PC-3 (cell line): ENCODE results near the gene DGKB. TPM values are rescaled to one million over a fixed set of nuclear protein-coding genes. Genes with fewer than 3 reads are reported as not detected.

Experiments used
- ATAC-seq: fragments of 200-7000 bp; cut with Tn5 transposase; 2 replicates; pipeline ENCODE4 v1.9.1; 2020; ENCODE audit warnings: mild to moderate bottlenecking, moderate library complexity
- BruUV-seq: library from RNA; stranded (reverse); fragments of 400-500 nt; replicated peaks from 2 replicates; lab custom pipeline; 2021; lab: Mats Ljungman, UMichigan
- CTCF ChIA-PET: fragments of 300-600 bp; sonication (Branson Sonifier 250); formaldehyde crosslinking; loops from one replicate; lab custom pipeline; 2022; ENCODE audit warnings: antibody characterized with exemption; lab: Charles Lee
- POLR2A ChIA-PET: fragments of 300-600 bp; sonication (Branson Sonifier 250); formaldehyde crosslinking; loops from one replicate; lab custom pipeline; 2022; ENCODE audit warnings: antibody characterized with exemption; ENCODE audit not compliant: unreplicated experiment; lab: Charles Lee
- DNase-seq: peaks from one replicate; pipeline ENCODE4 v3.0.0-alpha.2; 2015
- H2AFZ ChIP-seq: fragments of 300-600 bp; sonication (generic); 2 replicates; pipeline ENCODE4 v1.6.0; 2016; ENCODE audit warnings: antibody characterized with exemption, low read length
- H3F3A ChIP-seq: fragments of 300-600 bp; sonication (generic); one replicate; pipeline ENCODE4 v1.6.0; 2017; ENCODE audit warnings: antibody characterized with exemption, low read length, control low read depth, mild to moderate bottlenecking; ENCODE audit not compliant: unreplicated experiment
- H3K27ac ChIP-seq: fragments of 300-600 bp; sonication (generic); 2 replicates; pipeline ENCODE4 v1.5.1; 2016; ENCODE audit warnings: mild to moderate bottlenecking, low read length
- H3K27me3 ChIP-seq: fragments of 300-600 bp; sonication (generic); 2 replicates; pipeline ENCODE4 v1.6.1; 2016; ENCODE audit warnings: low read length, mixed read lengths
- H3K36me3 ChIP-seq: fragments of 300-600 bp; sonication (generic); 2 replicates; pipeline ENCODE4 v1.6.1; 2016; ENCODE audit warnings: low read depth, mixed run types, low read length, mixed read lengths
- H3K4me1 ChIP-seq: fragments of 300-600 bp; sonication (generic); 2 replicates; pipeline ENCODE4 v1.5.1; 2016; ENCODE audit warnings: low read length; ENCODE audit not compliant: insufficient read depth
- H3K4me2 ChIP-seq: fragments of 300-600 bp; sonication (generic); 2 replicates; pipeline ENCODE4 v1.6.0; 2016; ENCODE audit warnings: low read length
- H3K4me3 ChIP-seq: fragments of 300-600 bp; sonication (generic); 2 replicates; pipeline ENCODE4 v1.5.1; 2016; ENCODE audit warnings: mild to moderate bottlenecking, low read length, mixed read lengths
- H3K79me2 ChIP-seq: fragments of 300-600 bp; sonication (generic); 2 replicates; pipeline ENCODE4 v1.6.1; 2017; ENCODE audit warnings: low read length, mixed read lengths
- H3K9ac ChIP-seq: fragments of 300-600 bp; sonication (generic); 2 replicates; pipeline ENCODE4 v1.6.0; 2016; ENCODE audit warnings: mild to moderate bottlenecking, low read length
- H3K9me2 ChIP-seq: fragments of 300-600 bp; sonication (generic); replicated peaks from 2 replicates; pipeline ENCODE4 v1.6.1; 2016; ENCODE audit warnings: mixed run types, low read length, mixed read lengths
- H3K9me3 ChIP-seq: fragments of 300-600 bp; sonication (generic); 2 replicates; pipeline ENCODE4 v1.6.1; 2016; ENCODE audit warnings: low read length, mixed read lengths
- H4K20me1 ChIP-seq: fragments of 300-600 bp; sonication (generic); 2 replicates; pipeline ENCODE4 v1.6.1; 2016; ENCODE audit warnings: low read length, mixed read lengths
- CTCF ChIP-seq: fragments of 300-600 bp; sonication (generic); conservative IDR thresholded peaks from 2 replicates; pipeline ENCODE4 v1.5.1; 2017; ENCODE audit warnings: antibody characterized with exemption, low read depth, mild to moderate bottlenecking, low read length
- EZH2 ChIP-seq: fragments of 300-600 bp; sonication (generic); IDR thresholded peaks from one replicate; pipeline ENCODE4 v1.6.1; 2017; ENCODE audit warnings: antibody characterized with exemption, mild to moderate bottlenecking, low read length; ENCODE audit not compliant: unreplicated experiment
- EZH2phosphoT487 ChIP-seq: fragments of 300-600 bp; sonication (generic); IDR thresholded peaks from 2 replicates; pipeline ENCODE4 v1.6.1; 2018; ENCODE audit warnings: mild to moderate bottlenecking, antibody characterized with exemption, low read length, borderline replicate concordance
- intact Hi-C: fragments of 100-400 bp; cut with micrococcal nuclease; formaldehyde crosslinking; loops from 2 replicates; pipeline ENCODE4 v1.9.0; 2023
- total RNA-seq: library from RNA; depleted of rRNA; stranded (reverse); fragments of >200 nt; gene quantifications from 2 replicates; pipeline ENCODE4 v1.2.3, GENCODE V29; 2014

Gene DGKB
- total RNA-seq, 1 experiment from 2014 or later, result 0.15 TPM

- Histone ChIP-seq H3K9me2 (no peaks in the 10 kb centered on the region), H3K9ac (no peak overlapping the region), H4K20me1 (no peaks in the 10 kb centered on the region), H3K79me2 (no peaks in the 10 kb centered on the region), H3K4me3 (no peak overlapping the region), H3K27ac (no peak overlapping the region), H3K4me2 (no peak overlapping the region), H3F3A (no peaks in the 10 kb centered on the region), H3K9me3 (no peaks in the 10 kb centered on the region), H3K4me1 (no peaks in the 10 kb centered on the region), H3K36me3 (no peaks in the 10 kb centered on the region), H2AFZ (no peak overlapping the region), H3K27me3 (no peaks in the 10 kb centered on the region)
- intact Hi-C loops, result loop anchor here (10.0 kb wide), 1 partner anchor 942 kb away; no protein-coding TSS in a partner anchor
- TF ChIP-seq CTCF, result no peak
- ATAC-seq (no peak), DNase-seq (no peak)
- no TSS peak for BruUV-seq
- CTCF ChIA-PET, result no interaction called here
- POLR2A ChIA-PET, result no interaction called here
Measured at GRCh38 chr7:14687241-14687640, 215.3 kb downstream of the DGKB start.

- Histone ChIP-seq H3K79me2 (no peaks in the 10 kb centered on the region), H3K9me3 (no peaks in the 10 kb centered on the region), H3K36me3 (no peaks in the 10 kb centered on the region), H3K4me1 (0 out of 2 replicates have a peak, but pooled peaks cover 5% of the 10 kb centered on the region), H3K9me2 (no peaks in the 10 kb centered on the region), H3K4me3 (no peak overlapping the region), H3K27me3 (no peaks in the 10 kb centered on the region), H3K4me2 (no peak overlapping the region), H2AFZ (no peak overlapping the region), H3K9ac (no peak overlapping the region), H4K20me1 (no peaks in the 10 kb centered on the region), H3K27ac (no peak overlapping the region), H3F3A (no peaks in the 10 kb centered on the region)
- intact Hi-C loops, result loop anchor here (10.0 kb wide), 1 partner anchor 940 kb away; no protein-coding TSS in a partner anchor
- TF ChIP-seq EZH2phosphoT487, result no peak
- no peak for TF ChIP-seq CTCF
- no peak for TF ChIP-seq EZH2
- CTCF ChIA-PET, result no interaction called here
- no TSS peak for BruUV-seq
- DNase-seq (no peak), ATAC-seq (no peak)
- POLR2A ChIA-PET, result no interaction called here
Measured at GRCh38 chr7:14685167-14685566, 217.4 kb downstream of the DGKB start.

- H3K79me2 ChIP-seq, result no peaks in the 10 kb centered on the region
- no peak overlapping the region for H3K27ac ChIP-seq
- POLR2A ChIA-PET, result no interaction called here
- no peak overlapping the region for H3K4me2 ChIP-seq
- no peak for TF ChIP-seq CTCF
- no peak for TF ChIP-seq EZH2phosphoT487
- no peak for TF ChIP-seq EZH2
- no peak for DNase-seq
- H3K27me3 ChIP-seq, result no peaks in the 10 kb centered on the region
- no peak overlapping the region for H3K4me3 ChIP-seq
- no peak for ATAC-seq
- H3K9me2 ChIP-seq, result no peaks in the 10 kb centered on the region
- H2AFZ ChIP-seq, result no peak overlapping the region
- no peaks in the 10 kb centered on the region for H3K36me3 ChIP-seq
- no peaks in the 10 kb centered on the region for H4K20me1 ChIP-seq
- 0 out of 2 replicates have a peak, but pooled peaks cover 5% of the 10 kb centered on the region for H3K4me1 ChIP-seq
- no peaks in the 10 kb centered on the region for H3K9me3 ChIP-seq
- no TSS peak for BruUV-seq
- intact Hi-C loops, result loop anchor here (10.0 kb wide), 1 partner anchor 938 kb away; no protein-coding TSS in a partner anchor
- CTCF ChIA-PET, result no interaction called here
- no peak overlapping the region for H3K9ac ChIP-seq
- H3F3A ChIP-seq, result no peaks in the 10 kb centered on the region
Measured at GRCh38 chr7:14682910-14683465, 219.6 kb downstream of the DGKB start.
